NK-92 (cell line): ENCODE data around the gene PIANP.
A peak's percentile ranks its signal among the peaks of the same experiment; 100 is the strongest.
"Not testable (repeated sequence)": the region's sequence is repeated elsewhere in the genome, so short reads cannot be mapped to it uniquely, and the experiment has no call there.

Experiments
- DNase-seq: peaks from one replicate; lab custom pipeline; 2025; ENCODE audit not compliant: unreplicated experiment; lab: John Stamatoyannopoulos, UW

The PIANP gene

GRCh38 chr12:6700646-6701051 is at the start of gene PIANP:
TSS of gene PIANP (minus strand) at chr12:6700815. CDS start at chr12:6698061, 2,754 bp downstream.
- no peak for DNase-seq

DNA sequence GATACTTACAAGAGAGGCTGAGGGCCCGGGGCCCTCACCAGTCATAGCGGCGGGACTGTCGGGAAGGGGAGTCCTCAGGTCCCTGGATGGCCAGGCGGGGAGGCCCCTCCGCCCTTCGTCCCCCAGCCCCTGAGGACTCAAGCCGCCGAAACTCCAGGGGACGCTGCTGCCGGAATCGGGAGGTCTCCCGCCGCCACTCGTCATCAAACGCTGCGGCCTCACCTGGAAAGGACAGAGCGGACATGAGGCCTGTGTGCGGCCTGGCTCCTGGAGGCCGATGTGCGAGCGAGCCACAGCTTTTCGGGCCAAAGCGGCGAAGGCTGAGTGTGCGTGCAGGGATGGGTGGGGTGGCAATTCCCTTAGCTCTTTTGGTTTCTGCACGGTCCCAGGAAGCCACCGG is 48.1 kb upstream of the PIANP start:
- no peak for DNase-seq

- DNase-seq, result no peak
Observed at GRCh38 chr12:6747216-6747615, 46.6 kb upstream of the PIANP start.

DNA sequence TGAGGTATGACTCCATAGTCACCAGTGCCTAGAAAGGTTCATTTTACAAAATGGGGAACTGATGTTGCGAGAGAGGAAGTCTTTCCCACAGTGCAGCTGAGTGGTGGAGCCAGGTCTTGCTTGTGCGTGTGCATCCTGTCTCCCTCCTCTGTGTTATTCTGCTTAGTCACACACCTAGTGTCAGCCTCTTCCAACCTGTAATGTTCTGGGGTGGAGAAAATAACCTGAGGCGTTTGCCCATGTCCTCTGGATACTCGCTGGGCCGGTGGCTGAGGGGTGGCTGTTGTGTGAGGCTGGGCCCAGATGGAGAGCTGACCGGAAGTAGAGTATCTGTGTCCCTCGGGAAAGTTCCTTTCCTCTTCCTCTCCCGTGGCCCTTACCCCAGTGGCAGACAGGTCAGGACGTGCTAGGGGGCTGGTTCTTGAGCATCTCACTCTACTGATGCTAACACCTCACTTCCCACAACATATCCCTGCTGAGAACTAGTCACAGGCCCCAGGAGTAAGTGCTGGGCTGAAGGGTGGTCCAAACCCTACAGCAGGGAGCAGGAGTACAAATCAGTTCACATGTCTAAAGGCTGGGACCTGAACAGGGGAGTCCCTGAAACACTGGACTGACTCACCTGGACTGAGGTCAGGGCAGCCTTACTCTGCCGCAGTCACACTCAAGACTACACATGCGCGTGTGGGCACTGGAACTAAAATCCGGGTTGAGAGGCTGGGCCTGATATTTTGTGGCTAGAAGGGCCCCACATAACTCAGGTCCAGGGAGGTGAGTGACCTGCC is 45.3 kb upstream of the PIANP start:
- no peak for DNase-seq

GRCh38 chr12:6743300-6743699 is 42.7 kb upstream of the PIANP start:
- DNase-seq, result not testable (repeated sequence)

DNA sequence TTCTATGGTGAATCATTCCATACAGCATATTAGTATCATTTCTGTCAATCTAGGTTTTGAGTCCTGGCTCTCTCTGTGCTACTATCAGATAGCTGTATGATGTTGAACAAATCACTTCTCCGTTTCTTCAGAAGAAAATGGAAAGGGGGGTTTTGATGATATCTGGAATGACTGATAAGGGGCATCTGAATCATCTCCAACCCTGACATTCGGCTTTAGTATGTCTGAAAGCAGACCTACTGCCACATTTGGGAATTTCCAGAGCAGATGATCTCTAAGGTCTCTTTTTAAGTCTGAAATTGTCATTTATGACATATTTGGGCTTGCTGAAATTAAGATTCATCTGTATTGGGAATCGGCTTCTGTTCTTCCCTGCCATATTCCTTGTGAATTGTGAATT is 42.2 kb upstream of the PIANP start:
- no peak for DNase-seq

DNA sequence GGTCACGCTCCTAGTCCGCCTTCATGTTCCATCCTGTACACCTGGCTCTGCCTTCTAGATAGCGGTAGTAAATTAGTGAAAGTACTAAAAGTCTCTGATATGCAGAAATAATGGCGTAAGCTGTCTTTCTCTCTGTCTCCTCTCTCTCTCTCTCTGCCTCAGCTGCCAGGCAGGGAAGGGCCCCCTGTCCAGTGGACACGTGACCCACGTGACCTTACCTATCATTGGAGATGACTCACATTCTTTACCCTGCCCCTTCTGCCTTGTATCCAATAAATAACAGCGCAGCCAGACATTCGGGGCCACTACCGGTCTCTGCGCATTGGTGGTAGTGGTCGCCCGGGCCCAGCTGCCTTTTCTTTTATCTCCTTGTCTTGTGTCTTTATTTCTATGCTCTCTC is 41.5 kb upstream of the PIANP start:
- not testable (repeated sequence) for DNase-seq

DNA sequence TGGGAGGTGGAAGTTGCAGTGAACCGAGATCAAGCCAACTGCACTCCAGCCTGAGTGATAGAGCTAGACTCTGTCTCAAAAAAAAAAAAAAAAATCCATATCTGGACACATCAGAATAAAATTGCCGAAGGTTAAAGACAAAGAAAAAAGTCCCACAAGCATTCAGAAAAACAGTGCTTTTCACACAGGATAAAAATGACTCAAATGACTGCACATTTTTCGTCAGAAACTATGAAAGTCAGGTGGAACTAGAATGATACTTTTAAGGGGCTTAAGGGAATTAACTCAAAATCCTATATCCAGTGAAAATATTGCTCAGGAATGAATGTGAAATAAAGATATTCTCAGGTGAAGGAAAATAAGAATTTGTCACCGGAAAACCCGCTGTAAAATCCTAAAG is 36.1 kb upstream of the PIANP start:
- no peak for DNase-seq

- no peak for DNase-seq
Observed at GRCh38 chr12:6735448-6736191, 35.0 kb upstream of the PIANP start.

DNA sequence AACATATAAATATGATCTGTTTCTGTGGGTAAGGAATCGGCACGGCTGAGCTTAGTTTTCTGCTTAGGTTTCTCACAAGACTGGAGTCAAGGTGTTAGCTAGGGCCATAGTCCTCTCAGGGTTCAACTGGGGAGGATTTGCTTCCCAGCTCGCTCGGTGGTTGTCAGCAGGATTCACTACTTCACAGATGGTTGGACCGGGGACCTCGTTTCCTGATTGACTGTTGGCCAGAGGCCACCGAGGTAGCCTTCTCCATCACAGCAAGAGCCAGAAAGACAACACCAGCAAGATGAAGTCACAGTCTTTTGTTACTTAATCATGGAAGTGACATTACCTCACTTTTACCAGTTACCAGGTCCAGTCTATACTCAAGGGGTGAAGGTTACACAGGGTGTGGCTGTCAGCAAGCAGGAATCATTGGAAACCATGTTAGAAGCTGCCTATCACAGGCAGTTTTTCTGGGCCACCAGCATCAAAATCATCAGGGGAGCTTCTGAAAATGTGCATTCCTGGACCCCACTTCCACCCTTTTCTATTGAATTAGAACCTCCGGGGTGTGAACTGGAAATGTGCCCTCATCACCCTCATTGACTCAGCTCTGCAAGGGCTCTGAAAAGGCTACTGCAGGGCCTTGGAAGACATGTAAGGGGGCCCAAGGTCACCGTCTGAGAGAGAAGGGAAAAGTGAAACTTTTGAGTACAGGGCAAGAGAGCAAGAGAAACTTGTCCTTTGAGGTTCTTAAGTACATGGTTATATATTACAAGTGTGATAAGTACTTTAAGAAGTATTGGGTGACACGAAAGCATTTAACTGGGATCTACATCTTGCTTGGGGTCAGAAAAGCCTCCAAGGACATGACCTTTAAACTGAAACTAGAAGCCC is 34.1 kb upstream of the PIANP start:
- no peak for DNase-seq

GRCh38 chr12:6730169-6730568 is 29.6 kb upstream of the PIANP start:
- no peak for DNase-seq

- DNase-seq, result no peak
Observed at GRCh38 chr12:6729186-6729585, 28.6 kb upstream of the PIANP start.

DNA sequence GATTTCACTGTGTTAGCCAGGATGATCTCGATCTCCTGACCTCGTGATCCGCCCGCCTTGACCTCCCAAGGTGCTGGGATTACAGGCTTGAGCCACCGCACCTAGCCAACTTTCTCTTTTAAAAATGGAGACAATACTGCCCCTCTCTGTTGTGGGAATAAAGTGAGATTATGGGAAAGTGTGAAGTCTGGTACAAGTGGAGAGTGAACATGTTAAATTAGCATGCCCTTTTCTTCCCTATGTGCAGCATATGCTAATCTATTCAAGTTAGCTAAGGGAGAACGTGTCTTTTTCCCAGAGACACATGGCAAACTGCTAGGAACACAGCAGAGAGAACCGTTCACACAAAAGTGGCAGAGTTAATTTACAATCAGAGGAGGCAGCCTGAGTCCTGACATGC is 24.7 kb upstream of the PIANP start:
- DNase-seq, result no peak

DNA sequence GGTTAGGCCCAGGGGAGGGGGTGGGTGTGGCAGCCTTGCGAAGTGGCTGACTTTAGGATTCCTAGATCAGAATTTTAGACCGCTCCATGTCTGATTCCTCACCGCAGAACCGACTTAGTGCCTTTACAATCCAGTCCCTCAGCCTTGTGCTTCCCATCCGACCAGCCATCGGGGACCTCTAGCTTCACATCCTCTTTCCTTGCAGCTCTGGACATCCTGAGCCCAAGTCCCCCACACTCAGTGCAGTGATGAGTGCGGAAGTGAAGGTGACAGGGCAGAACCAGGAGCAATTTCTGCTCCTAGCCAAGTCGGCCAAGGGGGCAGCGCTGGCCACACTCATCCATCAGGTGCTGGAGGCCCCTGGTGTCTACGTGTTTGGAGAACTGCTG is 23.8 kb upstream of the PIANP start:
- no peak for DNase-seq

- peak; percentile 35 for DNase-seq
Observed at GRCh38 chr12:6723607-6724408, 23.2 kb upstream of the PIANP start, which contains the start of gene COPS7A. TSS of gene COPS7A (plus strand) at chr12:6724046. CDS start at chr12:6724657, 611 bp downstream.

DNA sequence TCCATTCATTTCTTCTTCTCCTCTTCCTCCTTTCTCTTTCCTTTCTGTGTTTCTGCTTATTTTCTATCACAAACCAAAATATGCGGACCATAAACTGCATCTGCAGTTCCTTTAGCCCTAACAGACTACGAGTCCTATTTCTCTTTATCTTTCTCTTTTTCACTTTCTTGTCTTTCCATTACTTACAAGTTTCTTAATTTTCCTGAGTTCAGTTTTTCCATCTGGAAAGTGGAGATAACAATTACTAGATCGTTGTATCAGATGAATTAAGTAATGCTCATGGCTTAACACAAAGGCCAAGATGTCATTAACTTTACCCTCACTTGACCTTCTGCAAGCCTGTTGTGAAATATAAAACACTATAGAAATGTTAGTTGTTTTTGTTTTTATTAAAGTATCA is 22.2 kb upstream of the PIANP start:
- no peak for DNase-seq

DNA sequence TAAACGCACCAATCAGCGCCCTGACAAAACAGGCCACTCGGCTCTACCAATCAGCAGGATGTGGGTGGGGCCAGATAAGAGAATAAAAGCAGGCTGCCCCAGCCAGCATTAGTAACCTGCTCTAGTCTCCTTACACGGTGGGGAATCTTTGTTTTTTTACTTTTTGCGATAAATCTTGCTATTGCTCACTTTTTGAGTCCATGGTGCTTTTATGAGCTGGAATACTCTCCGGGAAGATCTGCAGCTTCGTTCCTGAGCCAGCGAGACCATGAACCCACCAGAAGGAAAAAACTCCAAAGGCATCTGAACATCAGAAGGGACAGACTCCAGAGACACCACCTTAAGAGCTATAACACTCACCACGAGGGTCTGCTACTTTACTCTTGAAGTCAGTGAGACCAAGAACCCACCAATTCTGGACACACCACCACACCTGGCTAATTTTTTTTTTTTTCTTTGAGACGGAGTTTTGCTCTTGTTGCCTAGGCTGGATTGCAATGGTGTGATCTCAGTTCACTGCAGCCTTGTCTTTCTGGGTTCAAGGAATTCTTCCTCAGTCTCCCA is 16.3 kb upstream of the PIANP start:
- no peak for DNase-seq

DNA sequence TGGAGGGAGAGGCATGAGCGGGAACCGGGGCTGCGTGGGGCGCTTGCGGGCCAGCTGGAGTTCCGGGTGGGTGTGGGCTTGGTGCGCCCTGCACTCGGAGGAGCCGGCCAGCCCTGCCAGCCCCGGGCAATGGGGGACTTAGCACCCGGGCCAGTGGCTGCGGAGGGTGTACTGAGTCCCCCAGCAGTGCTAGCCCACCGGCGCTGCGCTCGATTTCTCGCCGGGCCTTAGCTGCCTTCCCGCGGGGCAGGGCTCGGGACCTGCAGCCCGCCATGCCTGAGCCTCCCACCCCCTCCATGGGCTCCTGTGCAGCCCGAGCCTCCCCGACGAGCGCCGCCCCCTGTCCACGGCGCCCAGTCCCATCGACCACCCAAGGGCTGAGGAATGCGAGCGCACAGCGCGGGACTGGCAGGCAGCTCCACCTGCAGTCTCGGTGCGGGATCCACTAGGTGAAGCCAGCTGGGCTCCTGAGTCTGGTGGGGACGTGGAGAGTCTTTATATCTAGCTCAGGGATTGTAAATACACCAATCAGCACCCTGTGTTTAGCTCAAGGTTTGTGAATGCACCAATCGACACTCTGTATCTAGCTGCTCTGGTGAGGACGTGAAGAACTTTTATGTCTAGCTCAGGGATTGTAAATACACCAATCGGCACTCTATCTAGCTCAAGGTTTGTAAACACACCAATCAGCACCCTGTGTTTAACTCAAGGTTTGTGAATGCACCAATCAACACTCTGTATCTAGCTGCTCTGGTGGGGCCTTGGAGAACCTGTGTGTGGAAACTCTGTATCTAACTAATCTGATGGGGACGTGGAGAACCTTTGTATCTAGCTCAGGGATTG is 15.6 kb upstream of the PIANP start:
- DNase-seq, result not testable (repeated sequence)

DNA sequence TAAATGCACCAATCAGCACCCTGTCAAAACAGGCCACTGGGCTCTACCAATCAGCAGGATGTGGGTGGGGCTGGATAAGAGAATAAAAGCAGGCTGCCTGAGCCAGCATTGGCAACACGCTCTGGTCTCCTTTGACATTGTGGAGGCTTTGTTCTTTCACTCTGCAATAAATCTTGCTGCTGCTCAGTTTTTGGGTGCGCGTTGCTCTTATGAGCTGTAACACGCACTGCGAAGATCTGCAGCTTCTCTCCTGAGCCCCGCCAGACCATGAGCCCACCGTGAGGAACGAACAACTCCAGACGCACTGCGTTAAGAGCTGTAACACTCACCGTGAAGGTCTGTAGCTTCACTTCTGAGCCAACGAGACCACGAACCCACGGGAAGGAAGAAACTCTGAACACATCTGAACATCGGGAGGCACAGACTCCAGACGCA is 8.4 kb upstream of the PIANP start:
- no peak for DNase-seq
